B cell (primary cell): ENCODE results near the gene TRIM24. TPM values are rescaled to one million over a fixed set of nuclear protein-coding genes. Genes with fewer than 3 reads are reported as not detected.

ENCODE experiments used
- ATAC-seq: fragments of 200-7000 bp; cut with Tn5 transposase; one replicate; pipeline ENCODE4 v1.10.0; 2021; ENCODE audit warnings: low read depth, mild to moderate bottlenecking, moderate number of reproducible peaks, moderate library complexity
- CTCF ChIA-PET: fragments of 350-600 bp; sonication (Branson Sonifier 250); formaldehyde crosslinking; loops from one replicate; lab custom pipeline; 2021; ENCODE audit warnings: antibody characterized with exemption, inconsistent platforms; lab: Charles Lee
- POLR2A ChIA-PET: fragments of 350-600 bp; sonication (Branson Sonifier 250); formaldehyde crosslinking; loops from one replicate; lab custom pipeline; 2021; ENCODE audit warnings: antibody characterized with exemption; lab: Charles Lee
- DNase-seq: peaks from one replicate; pipeline ENCODE4 v3.0.0; 2013
- H2AFZ ChIP-seq: 2 replicates; pipeline ENCODE4 v1.6.1; 2012; ENCODE audit warnings: mild to moderate bottlenecking, low read depth, low read length; ENCODE audit not compliant: insufficient read depth, poor library complexity, severe bottlenecking
- H3K27ac ChIP-seq, 2 donors: 1 replicate in 1 of 2; 2 replicates in 1 of 2; pipeline ENCODE4 v1.5.1; 2012 to 2013; ENCODE audit warnings: low read length in 2 of 2, mild to moderate bottlenecking in 2 of 2, moderate library complexity in 1 of 2
- H3K27me3 ChIP-seq, 4 experiments: fragments of 200-600 bp in 1 of 4; sonication (generic) in 1 of 4; replicated peaks in 1 of 4; 1 replicate in 2 of 4; 2 replicates in 2 of 4; pipeline versions ENCODE4 v1.6.1 to v1.7.0; 2013 to 2016; ENCODE audit warnings: low read length in 3 of 4, mild to moderate bottlenecking in 2 of 4, mixed read lengths in 1 of 4, moderate library complexity in 1 of 4; ENCODE audit not compliant: insufficient read depth in 4 of 4, control insufficient read depth in 3 of 4; ENCODE audit errors: control extremely low read depth in 1 of 4
- H3K36me3 ChIP-seq, 2 experiments: replicated peaks in 1 of 2; 1 replicate in 1 of 2; 2 replicates in 1 of 2; pipeline versions ENCODE4 v1.6.1 to v1.7.1; 2013; ENCODE audit warnings: low read length in 1 of 2; ENCODE audit not compliant: insufficient read depth in 2 of 2, control insufficient read depth in 1 of 2; ENCODE audit errors: control extremely low read depth in 1 of 2, extremely low read depth in 1 of 2
- H3K4me1 ChIP-seq, 2 donors: fragments of 200-600 bp in 1 of 2; sonication (generic) in 1 of 2; 1 replicate in 1 of 2; 2 replicates in 1 of 2; pipeline versions ENCODE4 v1.5.1 to v1.6.1; 2013 to 2017; ENCODE audit warnings: low read length in 2 of 2; ENCODE audit not compliant: control insufficient read depth in 2 of 2, insufficient read depth in 2 of 2
- H3K4me2 ChIP-seq: replicated peaks from 2 replicates; pipeline ENCODE3; 2012; ENCODE audit warnings: mild to moderate bottlenecking, low read depth, low read length; ENCODE audit not compliant: poor library complexity, severe bottlenecking
- H3K4me3 ChIP-seq, 5 experiments: fragments of 200-600 bp in 1 of 5; sonication (generic) in 1 of 5; 1 replicate in 3 of 5; 2 replicates in 2 of 5; pipeline versions ENCODE4 v1.5.1 to v1.7.0; 2011 to 2016; ENCODE audit warnings: low read length in 4 of 5, mild to moderate bottlenecking in 4 of 5, low read depth in 2 of 5, control low read depth in 1 of 5, moderate library complexity in 1 of 5; ENCODE audit not compliant: insufficient read depth in 1 of 5; ENCODE audit errors: control extremely low read depth in 1 of 5, extremely low read depth in 1 of 5
- H3K79me2 ChIP-seq: fragments of 200-600 bp; sonication (generic); one replicate; pipeline ENCODE4 v1.6.0; 2016; ENCODE audit warnings: low read length; ENCODE audit not compliant: control insufficient read depth, insufficient read depth
- H3K9ac ChIP-seq: fragments of 200-600 bp; sonication (generic); 2 replicates; pipeline ENCODE4 v1.6.1; 2017; ENCODE audit warnings: mild to moderate bottlenecking, low read length, moderate library complexity
- H3K9me3 ChIP-seq, 3 donors: one replicate each; pipeline versions ENCODE4 v1.6.1 to v1.7.1; 2013; ENCODE audit warnings: low read length in 2 of 3; ENCODE audit not compliant: control insufficient read depth in 2 of 3, insufficient read depth in 1 of 3; ENCODE audit errors: control extremely low read depth in 1 of 3
- H4K20me1 ChIP-seq: 2 replicates; pipeline ENCODE4 v1.6.0; 2012; ENCODE audit warnings: mild to moderate bottlenecking, low read length; ENCODE audit not compliant: insufficient read depth, control insufficient read depth, poor library complexity, severe bottlenecking
- H3K27ac Mint-ChIP-seq: one replicate; pipeline ENCODE4 v1.8.0; 2021; ENCODE audit warnings: mixed read lengths
- H3K27me3 Mint-ChIP-seq: one replicate; pipeline ENCODE4 v1.8.0; 2021; ENCODE audit warnings: mixed read lengths
- H3K4me1 Mint-ChIP-seq: one replicate; pipeline ENCODE4 v1.8.0; 2021; ENCODE audit warnings: mixed read lengths
- H3K4me3 Mint-ChIP-seq: one replicate; pipeline ENCODE4 v1.8.0; 2021; ENCODE audit warnings: mixed read lengths
- H3K9me3 Mint-ChIP-seq: one replicate; pipeline ENCODE4 v1.8.0; 2022; ENCODE audit warnings: mixed read lengths; ENCODE audit not compliant: insufficient read depth
- CTCF ChIP-seq: fragments of 200-600 bp; IDR thresholded peaks from one replicate; pipeline ENCODE4 v1.8.0; 2022; ENCODE audit warnings: antibody characterized with exemption, mild to moderate bottlenecking
- EZH2 ChIP-seq: IDR thresholded peaks from 2 replicates; pipeline ENCODE4 v1.6.1; 2012; ENCODE audit warnings: borderline replicate concordance, low read depth, mild to moderate bottlenecking, moderate library complexity, low read length; ENCODE audit not compliant: insufficient read depth, poor library complexity, severe bottlenecking
- WGBS: methylation state at CpG from one replicate; pipeline ENCODE4 v1.1.5; 2013; ENCODE audit warnings: missing lambda C conversion rate; ENCODE audit not compliant: insufficient coverage; 5-methylcytosine and 5-hydroxymethylcytosine counted together
- intact Hi-C: fragments of 100-400 bp; cut with micrococcal nuclease; formaldehyde crosslinking; loops from one replicate; pipeline ENCODE4 v1.10.0; 2022
- polyA plus RNA-seq: library from polyadenylated mRNA; depleted of rRNA; stranded (reverse); fragments of >200 nt; gene quantifications from 2 replicates; pipeline ENCODE4 v1.2.3, GENCODE V29; 2012
- total RNA-seq, 2 donors: library from RNA; stranded (reverse); fragments of 120-200 nt in 1 of 2; gene quantifications; 1 replicate in 1 of 2; 2 replicates in 1 of 2; pipeline versions ENCODE4 v1.2.3 to v1.2.4, GENCODE V29; 2013 to 2022

TRIM24 gene
- total and polyA plus RNA-seq, 2 donors (not counting 1 experiment from before 2014, with no cell fraction given): 3.7 to 18.7 TPM

GRCh38 chr7:138510003-138510402 is 49.9 kb downstream of the TRIM24 start:
- Mint-ChIP-seq H3K27ac (no peak overlapping the region), H3K4me3 (no peak overlapping the region), H3K27me3 (no peaks in the 10 kb centered on the region), H3K4me1 (peaks cover 36% of the 10 kb centered on the region), H3K9me3 (peaks cover 4% of the 10 kb centered on the region)
- CTCF ChIA-PET: no interaction called here
- 80% methylated on average over 1 of the region's 3 CpGs for WGBS
- Histone ChIP-seq H3K9me3 (peaks cover 0 to 18% (median 4%) of the 10 kb centered on the region in 3 donors), H3K9ac (no peak overlapping the region), H3K79me2 (peaks cover 4% of the 10 kb centered on the region), H3K27me3 (no peaks in the 10 kb centered on the region), H3K4me2 (no peak overlapping the region), H3K36me3 (peaks cover 2 to 19% of the 10 kb centered on the region in 2 experiments), H3K27ac (no peak overlapping the region), H2AFZ (no peak overlapping the region), H3K4me3 (no peak overlapping the region), H4K20me1 (no peaks in the 10 kb centered on the region), H3K4me1 (peaks cover 6 to 10% of the 10 kb centered on the region in 2 donors)
- DNase-seq (no peak), ATAC-seq (no peak)
- intact Hi-C loops: no loop called here
- TF ChIP-seq EZH2 (no peak), CTCF (no peak)
- POLR2A ChIA-PET: no interaction called here

- Histone ChIP-seq H3K36me3 (peaks cover 0 to 13% of the 10 kb centered on the region in 2 experiments), H2AFZ (no peak overlapping the region), H3K27ac (no peak overlapping the region), H3K4me1 (peaks cover 4 to 8% of the 10 kb centered on the region in 2 donors), H3K4me2 (no peak overlapping the region), H3K9me3 (peaks cover 0 to 24% (median 4%) of the 10 kb centered on the region in 3 donors), H3K79me2 (peaks cover 4% of the 10 kb centered on the region), H4K20me1 (no peaks in the 10 kb centered on the region), H3K4me3 (no peak overlapping the region), H3K9ac (no peak overlapping the region), H3K27me3 (no peaks in the 10 kb centered on the region)
- H3K27me3 Mint-ChIP-seq: no peaks in the 10 kb centered on the region
- WGBS: 100% methylated on average over 3 of the region's 3 CpGs
- DNase-seq (no peak), ATAC-seq (no peak)
- CTCF ChIA-PET: interaction anchor here (0.6 kb wide), 1 partner anchor 538 kb away, joined by 4 read pairs; no protein-coding TSS in a partner anchor
- intact Hi-C loops: no loop called here
- POLR2A ChIA-PET: no interaction called here
- H3K4me1 Mint-ChIP-seq: peaks cover 27% of the 10 kb centered on the region
- no peak overlapping the region for H3K27ac Mint-ChIP-seq
- H3K4me3 Mint-ChIP-seq: no peak overlapping the region
- TF ChIP-seq EZH2 (no peak), CTCF (no peak)
- peaks cover 4% of the 10 kb centered on the region for H3K9me3 Mint-ChIP-seq
Observed at GRCh38 chr7:138512092-138512858, 52.2 kb downstream of the TRIM24 start.
